NCI-H2107 (cell line): ENCODE results near the gene XPO6.

ENCODE experiments used
- DNase-seq: peaks from one replicate; lab custom pipeline; 2025; lab: John Stamatoyannopoulos, UW

XPO6 gene

GRCh38 chr16:28208131-28208530 is 3.6 kb downstream of the XPO6 start:
- no peak for DNase-seq

GRCh38 chr16:28207399-28207798 is 4.4 kb downstream of the XPO6 start:
- no peak for DNase-seq

- no peak for DNase-seq
Observed at GRCh38 chr16:28205974-28206373, 5.8 kb downstream of the XPO6 start.

- no peak for DNase-seq
Observed at GRCh38 chr16:28205117-28205899, 6.5 kb downstream of the XPO6 start.

- DNase-seq = no peak
Observed at GRCh38 chr16:28204622-28205021, 7.1 kb downstream of the XPO6 start.

GRCh38 chr16:28204204-28204603 is 7.6 kb downstream of the XPO6 start:
- no peak for DNase-seq

GRCh38 chr16:28202147-28202746 is 9.5 kb downstream of the XPO6 start:
- DNase-seq = no peak

GRCh38 chr16:28200661-28201060 is 11.1 kb downstream of the XPO6 start:
- DNase-seq = no peak

- DNase-seq = no peak
Observed at GRCh38 chr16:28196387-28196987, 15.3 kb downstream of the XPO6 start.

- no peak for DNase-seq
Observed at GRCh38 chr16:28195859-28196258, 15.9 kb downstream of the XPO6 start.

GRCh38 chr16:28193530-28194423 is 18.0 kb downstream of the XPO6 start:
- DNase-seq = no peak

GRCh38 chr16:28192806-28193529 is 18.8 kb downstream of the XPO6 start:
- no peak for DNase-seq

- DNase-seq = no peak
Observed at GRCh38 chr16:28191364-28191960, 20.3 kb downstream of the XPO6 start.

- no peak for DNase-seq
Observed at GRCh38 chr16:28189245-28189644, 22.5 kb downstream of the XPO6 start.

GRCh38 chr16:28188085-28188916 is 23.5 kb downstream of the XPO6 start:
- no peak for DNase-seq

- no peak for DNase-seq
Observed at GRCh38 chr16:28187595-28188004, 24.2 kb downstream of the XPO6 start.

- DNase-seq = no peak
Observed at GRCh38 chr16:28186752-28187151, 25.0 kb downstream of the XPO6 start.

- DNase-seq = no peak
Observed at GRCh38 chr16:28185696-28186095, 26.1 kb downstream of the XPO6 start.

- DNase-seq = no peak
Observed at GRCh38 chr16:28184625-28185024, 27.1 kb downstream of the XPO6 start.

- DNase-seq = no peak
Observed at GRCh38 chr16:28183930-28184329, 27.8 kb downstream of the XPO6 start.
